ENCODE results near the gene GNGT1. TPM values are rescaled to one million over a fixed set of nuclear protein-coding genes. Genes with fewer than 3 reads are reported as not detected.

The GNGT1 gene
- polyA plus RNA-seq, 2 of the 4 experiments (the other 2 are of a cell fraction): not detected

DNA sequence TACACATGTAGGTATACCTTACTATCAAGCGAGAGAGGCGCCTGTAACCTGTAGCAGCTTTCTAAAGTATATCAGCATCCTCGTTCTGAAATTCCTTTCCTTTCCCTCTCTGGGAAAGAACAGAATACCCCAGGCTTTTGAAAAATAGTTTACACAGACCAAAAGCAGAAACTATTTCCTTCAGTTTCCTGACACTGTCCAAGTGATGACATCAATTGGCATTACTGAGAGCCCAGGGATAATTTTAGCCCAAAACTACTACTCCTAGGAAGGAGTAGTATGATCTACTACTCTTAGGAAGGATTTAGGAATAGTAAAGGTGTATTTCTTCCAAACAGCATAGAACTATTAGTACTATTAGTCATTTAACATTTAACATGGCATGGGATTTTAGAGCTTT, 21.2 kb downstream of the GNGT1 start:
- ChIA-PET POLR2A (interaction anchor here (1.4 kb wide), 1 partner anchor 38 kb away, joined by 4 read pairs; no protein-coding TSS in a partner anchor), CTCF (interaction anchor here (0.9 to 1.3 kb wide), 2 partner anchors 31 to 37 kb away, joined by 3 read pairs; partner anchors contain the start of gene TFPI2)
- Histone ChIP-seq H3K4me1 (peaks cover 5% of the 10 kb centered on the region; the same call in 1 of the 3 replicates), H3K4me3 (no peak overlapping the region), H3K27ac (no peak overlapping the region), H3K4me2 (no peak overlapping the region), H3K9me3 (no peaks in the 10 kb centered on the region)
- DNase-seq (ENCODE audit: low read depth in 1 of 2, low spot score in 1 of 2) (no peak), ATAC-seq (no peak), FAIRE-seq (no peak)
- 92% methylated on average over 3 of the region's 3 CpGs for WGBS (ENCODE audit: missing lambda C conversion rate)
- TF ChIP-seq EHF (CRISPR knock-in tag; IDR thresholded peaks at IDR 0.05): no peak
- no peak for TF ChIP-seq NFE2L2 (conservative IDR thresholded peaks at IDR 0.05; ENCODE audit: low read length)
- no peak for TF ChIP-seq CBX8 (IDR thresholded peaks at IDR 0.05)
- no peak for TF ChIP-seq SMC3 (IDR thresholded peaks at IDR 0.05)
- no peak for TF ChIP-seq CEBPB (IDR thresholded peaks at IDR 0.05)
- no peak for TF ChIP-seq FOSL2 (IDR thresholded peaks at IDR 0.05)
- no peak for TF ChIP-seq FOSL2 (CRISPR knock-in tag; IDR thresholded peaks at IDR 0.05)
- TF ChIP-seq TFCP2L1 (CRISPR knock-in tag; IDR thresholded peaks at IDR 0.05): no peak
- no peak for TF ChIP-seq ZFP36 (IDR thresholded peaks at IDR 0.05; ENCODE audit: borderline replicate concordance, partially characterized antibody)
- no peak for TF ChIP-seq POLR2A (IDR thresholded peaks at IDR 0.05; ENCODE audit: low read length)

DNA sequence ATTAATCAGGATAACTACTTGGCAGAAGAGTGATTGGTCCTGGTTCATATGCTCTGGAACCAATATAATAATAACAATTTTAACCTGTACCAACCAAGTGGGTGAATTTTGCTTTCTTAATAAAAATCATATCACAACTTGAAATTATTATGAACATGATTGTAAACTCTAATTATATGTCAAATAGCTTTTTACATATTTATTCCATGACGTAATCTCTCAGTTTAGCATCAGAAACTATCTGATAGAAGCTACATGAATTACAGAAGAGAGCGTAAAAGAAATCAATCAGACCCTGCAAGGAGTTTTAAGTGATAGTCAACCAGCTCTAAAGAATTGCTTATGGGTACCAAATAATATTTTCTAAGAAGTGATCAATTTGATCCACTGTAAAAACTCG, 25.3 kb downstream of the GNGT1 start:
- Histone ChIP-seq H3K9me3 (no peaks in the 10 kb centered on the region), H3K4me1 (no peaks in the 10 kb centered on the region), H3K4me2 (no peak overlapping the region), H3K27ac (no peak overlapping the region), H3K4me3 (no peak overlapping the region)
- 83% methylated on average over 3 of the region's 3 CpGs for WGBS (ENCODE audit: missing lambda C conversion rate)
- FAIRE-seq (peak; percentile 23), ATAC-seq (no peak), DNase-seq (ENCODE audit: low read depth in 1 of 2, low spot score in 1 of 2) (no peak)
- ChIA-PET CTCF (interaction anchor here (0.6 to 1.3 kb wide), 4 partner anchors 41 to 190 kb away, joined by 3 to 4 read pairs (median 3); partner anchors contain the start of gene TFPI2), POLR2A (interaction anchor here (0.6 to 1.4 kb wide), 2 partner anchors 10 to 46 kb away, joined by 3 to 5 read pairs; partner anchors contain the start of gene GNG11)
- TF ChIP-seq TP53 (CRISPR knock-in tag; IDR thresholded peaks at IDR 0.05): no peak
- no peak for TF ChIP-seq TFCP2L1 (CRISPR knock-in tag; IDR thresholded peaks at IDR 0.05)
- TF ChIP-seq, protein P1, sequence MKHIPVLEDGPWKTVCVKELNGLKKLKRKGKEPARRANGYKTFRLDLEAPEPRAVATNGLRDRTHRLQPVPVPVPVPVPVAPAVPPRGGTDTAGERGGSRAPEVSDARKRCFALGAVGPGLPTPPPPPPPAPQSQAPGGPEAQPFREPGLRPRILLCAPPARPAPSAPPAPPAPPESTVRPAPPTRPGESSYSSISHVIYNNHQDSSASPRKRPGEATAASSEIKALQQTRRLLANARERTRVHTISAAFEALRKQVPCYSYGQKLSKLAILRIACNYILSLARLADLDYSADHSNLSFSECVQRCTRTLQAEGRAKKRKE (CRISPR knock-in tag; IDR thresholded peaks at IDR 0.05; ENCODE audit: low read depth): no peak
- TF ChIP-seq, protein P2, sequence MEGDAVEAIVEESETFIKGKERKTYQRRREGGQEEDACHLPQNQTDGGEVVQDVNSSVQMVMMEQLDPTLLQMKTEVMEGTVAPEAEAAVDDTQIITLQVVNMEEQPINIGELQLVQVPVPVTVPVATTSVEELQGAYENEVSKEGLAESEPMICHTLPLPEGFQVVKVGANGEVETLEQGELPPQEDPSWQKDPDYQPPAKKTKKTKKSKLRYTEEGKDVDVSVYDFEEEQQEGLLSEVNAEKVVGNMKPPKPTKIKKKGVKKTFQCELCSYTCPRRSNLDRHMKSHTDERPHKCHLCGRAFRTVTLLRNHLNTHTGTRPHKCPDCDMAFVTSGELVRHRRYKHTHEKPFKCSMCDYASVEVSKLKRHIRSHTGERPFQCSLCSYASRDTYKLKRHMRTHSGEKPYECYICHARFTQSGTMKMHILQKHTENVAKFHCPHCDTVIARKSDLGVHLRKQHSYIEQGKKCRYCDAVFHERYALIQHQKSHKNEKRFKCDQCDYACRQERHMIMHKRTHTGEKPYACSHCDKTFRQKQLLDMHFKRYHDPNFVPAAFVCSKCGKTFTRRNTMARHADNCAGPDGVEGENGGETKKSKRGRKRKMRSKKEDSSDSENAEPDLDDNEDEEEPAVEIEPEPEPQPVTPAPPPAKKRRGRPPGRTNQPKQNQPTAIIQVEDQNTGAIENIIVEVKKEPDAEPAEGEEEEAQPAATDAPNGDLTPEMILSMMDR (IDR thresholded peaks at IDR 0.05): no peak
- TF ChIP-seq RARB (CRISPR knock-in tag; IDR thresholded peaks at IDR 0.05): no peak
- TF ChIP-seq FOSB (CRISPR knock-in tag; IDR thresholded peaks at IDR 0.05): no peak
- TF ChIP-seq HDAC2 (IDR thresholded peaks at IDR 0.05): no peak
- TF ChIP-seq, protein P3, sequence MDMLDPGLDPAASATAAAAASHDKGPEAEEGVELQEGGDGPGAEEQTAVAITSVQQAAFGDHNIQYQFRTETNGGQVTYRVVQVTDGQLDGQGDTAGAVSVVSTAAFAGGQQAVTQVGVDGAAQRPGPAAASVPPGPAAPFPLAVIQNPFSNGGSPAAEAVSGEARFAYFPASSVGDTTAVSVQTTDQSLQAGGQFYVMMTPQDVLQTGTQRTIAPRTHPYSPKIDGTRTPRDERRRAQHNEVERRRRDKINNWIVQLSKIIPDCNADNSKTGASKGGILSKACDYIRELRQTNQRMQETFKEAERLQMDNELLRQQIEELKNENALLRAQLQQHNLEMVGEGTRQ (IDR thresholded peaks at IDR 0.05): no peak

DNA sequence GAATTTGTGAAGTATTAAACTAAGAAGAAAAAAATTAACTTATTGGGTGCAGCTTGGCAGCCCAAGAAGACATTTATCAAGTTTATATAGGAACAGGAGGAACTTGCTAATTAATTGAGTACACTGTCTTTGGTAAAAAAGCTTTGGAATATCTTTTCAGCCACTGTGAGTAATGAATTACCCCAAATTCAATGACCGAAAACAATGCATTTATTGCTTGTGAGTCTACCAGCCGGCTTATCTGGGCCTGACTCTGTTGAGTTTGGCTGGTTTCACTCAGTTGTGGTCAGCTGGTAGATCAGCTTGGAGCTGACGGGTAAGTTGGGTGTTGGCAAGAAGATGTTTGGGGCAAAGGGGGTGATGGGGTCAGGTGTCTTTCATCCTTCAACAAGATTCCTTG, 26.8 kb downstream of the GNGT1 start:
- ChIA-PET POLR2A (no interaction called here), CTCF (no interaction called here)
- WGBS (ENCODE audit: missing lambda C conversion rate): 85% methylated on average over 3 of the region's 3 CpGs
- TF ChIP-seq TP53 (CRISPR knock-in tag; IDR thresholded peaks at IDR 0.05) (no peak), RCOR1 (IDR thresholded peaks at IDR 0.05; ENCODE audit: low read depth, low read length) (no peak)
- TF ChIP-seq, protein P4, sequence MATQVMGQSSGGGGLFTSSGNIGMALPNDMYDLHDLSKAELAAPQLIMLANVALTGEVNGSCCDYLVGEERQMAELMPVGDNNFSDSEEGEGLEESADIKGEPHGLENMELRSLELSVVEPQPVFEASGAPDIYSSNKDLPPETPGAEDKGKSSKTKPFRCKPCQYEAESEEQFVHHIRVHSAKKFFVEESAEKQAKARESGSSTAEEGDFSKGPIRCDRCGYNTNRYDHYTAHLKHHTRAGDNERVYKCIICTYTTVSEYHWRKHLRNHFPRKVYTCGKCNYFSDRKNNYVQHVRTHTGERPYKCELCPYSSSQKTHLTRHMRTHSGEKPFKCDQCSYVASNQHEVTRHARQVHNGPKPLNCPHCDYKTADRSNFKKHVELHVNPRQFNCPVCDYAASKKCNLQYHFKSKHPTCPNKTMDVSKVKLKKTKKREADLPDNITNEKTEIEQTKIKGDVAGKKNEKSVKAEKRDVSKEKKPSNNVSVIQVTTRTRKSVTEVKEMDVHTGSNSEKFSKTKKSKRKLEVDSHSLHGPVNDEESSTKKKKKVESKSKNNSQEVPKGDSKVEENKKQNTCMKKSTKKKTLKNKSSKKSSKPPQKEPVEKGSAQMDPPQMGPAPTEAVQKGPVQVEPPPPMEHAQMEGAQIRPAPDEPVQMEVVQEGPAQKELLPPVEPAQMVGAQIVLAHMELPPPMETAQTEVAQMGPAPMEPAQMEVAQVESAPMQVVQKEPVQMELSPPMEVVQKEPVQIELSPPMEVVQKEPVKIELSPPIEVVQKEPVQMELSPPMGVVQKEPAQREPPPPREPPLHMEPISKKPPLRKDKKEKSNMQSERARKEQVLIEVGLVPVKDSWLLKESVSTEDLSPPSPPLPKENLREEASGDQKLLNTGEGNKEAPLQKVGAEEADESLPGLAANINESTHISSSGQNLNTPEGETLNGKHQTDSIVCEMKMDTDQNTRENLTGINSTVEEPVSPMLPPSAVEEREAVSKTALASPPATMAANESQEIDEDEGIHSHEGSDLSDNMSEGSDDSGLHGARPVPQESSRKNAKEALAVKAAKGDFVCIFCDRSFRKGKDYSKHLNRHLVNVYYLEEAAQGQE (IDR thresholded peaks at IDR 0.05): no peak
- Histone ChIP-seq H3K27ac (no peak overlapping the region), H3K4me2 (no peak overlapping the region), H3K9me3 (no peaks in the 10 kb centered on the region), H3K4me3 (no peak overlapping the region), H3K4me1 (no peaks in the 10 kb centered on the region)
- ATAC-seq (no peak), FAIRE-seq (no peak), DNase-seq (ENCODE audit: low read depth in 1 of 2, low spot score in 1 of 2) (no peak)

Data from A549 (cell line).